ENCODE results near the gene ZNF48. TPM values are rescaled to one million over a fixed set of nuclear protein-coding genes. Genes with fewer than 3 reads are reported as not detected.

The ZNF48 gene
- total RNA-seq, 1 experiment from 2014 or later, result 57.3 TPM

DNA sequence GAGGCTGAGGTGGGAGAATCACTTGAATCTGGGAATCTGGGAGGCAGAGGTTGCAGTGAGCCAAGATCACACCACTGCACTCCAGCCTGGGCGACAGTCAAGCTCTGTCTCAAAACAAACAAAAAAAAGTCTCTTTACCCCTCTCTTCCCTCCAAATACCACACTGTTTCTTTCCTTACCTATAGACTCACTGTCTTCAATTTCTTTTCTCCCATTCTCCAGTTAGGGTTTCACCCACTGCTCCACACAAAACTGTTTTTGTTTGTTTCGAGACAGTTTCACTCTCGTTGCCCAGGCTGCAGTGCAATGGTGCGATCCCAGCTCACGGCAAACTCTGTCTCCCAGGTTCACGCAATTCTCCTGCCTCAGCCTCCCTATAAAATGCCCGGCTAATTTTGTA lies 34.0 kb upstream of the ZNF48 start:
- Mint-ChIP-seq H3K27me3 (ENCODE audit: low read depth) (no peaks in the 10 kb centered on the region), H3K36me3 (ENCODE audit: insufficient read depth in 1 of 3, low read depth in 3 of 3) (peaks cover 16 to 55% (median 46%) of the 10 kb centered on the region in 3 experiments), H3K27ac (peak overlapping the region in 2 of 3 experiments; percentile 7 to 77; a peak in 2 of 7 replicates), H3K9me3 (0 out of 5 replicates have a peak, but pooled peaks cover 0 to 2% of the 10 kb centered on the region in 2 experiments), H3K4me3 (no peak overlapping the region), H3K4me1 (peaks cover 13 to 24% of the 10 kb centered on the region in 2 experiments)
- no peak overlapping the region for H4K5ac ChIP-seq (ENCODE audit: insufficient read length, low read depth, low read length)
- H3K4me2 ChIP-seq (ENCODE audit: insufficient read depth, insufficient read length, low read length), result no peak overlapping the region
- H4K20me1 ChIP-seq (ENCODE audit: control insufficient read depth, insufficient read depth, insufficient read length), result no peaks in the 10 kb centered on the region
- no peak overlapping the region for H4K8ac ChIP-seq (replicated peaks; ENCODE audit: insufficient read length, low read depth, low read length)
- no peaks in the 10 kb centered on the region for H3K79me2 ChIP-seq (ENCODE audit: insufficient read depth, low read length)
- no peak overlapping the region for H3K27ac ChIP-seq (ENCODE audit: insufficient read length, low read depth, low read length)
- no peak overlapping the region for H3T11ph ChIP-seq (ENCODE audit: low read length)
- no peaks in the 10 kb centered on the region for H3K9me3 ChIP-seq (ENCODE audit: control insufficient read depth, low read depth, low read length)
- H2BK120ac ChIP-seq (ENCODE audit: low read depth, low read length, poor library complexity, severe bottlenecking), result no peak overlapping the region
- TF ChIP-seq, protein P1, sequence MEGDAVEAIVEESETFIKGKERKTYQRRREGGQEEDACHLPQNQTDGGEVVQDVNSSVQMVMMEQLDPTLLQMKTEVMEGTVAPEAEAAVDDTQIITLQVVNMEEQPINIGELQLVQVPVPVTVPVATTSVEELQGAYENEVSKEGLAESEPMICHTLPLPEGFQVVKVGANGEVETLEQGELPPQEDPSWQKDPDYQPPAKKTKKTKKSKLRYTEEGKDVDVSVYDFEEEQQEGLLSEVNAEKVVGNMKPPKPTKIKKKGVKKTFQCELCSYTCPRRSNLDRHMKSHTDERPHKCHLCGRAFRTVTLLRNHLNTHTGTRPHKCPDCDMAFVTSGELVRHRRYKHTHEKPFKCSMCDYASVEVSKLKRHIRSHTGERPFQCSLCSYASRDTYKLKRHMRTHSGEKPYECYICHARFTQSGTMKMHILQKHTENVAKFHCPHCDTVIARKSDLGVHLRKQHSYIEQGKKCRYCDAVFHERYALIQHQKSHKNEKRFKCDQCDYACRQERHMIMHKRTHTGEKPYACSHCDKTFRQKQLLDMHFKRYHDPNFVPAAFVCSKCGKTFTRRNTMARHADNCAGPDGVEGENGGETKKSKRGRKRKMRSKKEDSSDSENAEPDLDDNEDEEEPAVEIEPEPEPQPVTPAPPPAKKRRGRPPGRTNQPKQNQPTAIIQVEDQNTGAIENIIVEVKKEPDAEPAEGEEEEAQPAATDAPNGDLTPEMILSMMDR (conservative IDR thresholded peaks at IDR 0.05), result no peak
- no peaks in the 10 kb centered on the region for H3K23me2 ChIP-seq (ENCODE audit: insufficient read length, low read depth, low read length, poor library complexity, severe bottlenecking)
- no peak overlapping the region for H2AK5ac ChIP-seq (ENCODE audit: insufficient read length, low read length)
- no peak overlapping the region for H3K14ac ChIP-seq (ENCODE audit: insufficient read depth, low read length)
- no peaks in the 10 kb centered on the region for H3K79me1 ChIP-seq (ENCODE audit: insufficient read depth, low read depth, low read length, poor library complexity, severe bottlenecking)
- no peaks in the 10 kb centered on the region for H3K4me1 ChIP-seq (ENCODE audit: insufficient read depth, low read length)
- H3K27me3 ChIP-seq (ENCODE audit: insufficient read depth, low read length), result no peaks in the 10 kb centered on the region
- no peak overlapping the region for H2BK12ac ChIP-seq (ENCODE audit: insufficient read length, low read depth, low read length)
- H3K18ac ChIP-seq (ENCODE audit: insufficient read length, low read depth, low read length), result no peak overlapping the region
- H2BK20ac ChIP-seq (ENCODE audit: low read depth, low read length, poor library complexity, severe bottlenecking), result no peak overlapping the region
- no peak overlapping the region for H2BK5ac ChIP-seq (ENCODE audit: insufficient read length, low read length)
- no CpG with 5 or more reads among the region's 7 CpGs for WGBS (ENCODE audit: extremely low coverage, insufficient read length, low lambda C conversion rate)
- H4K91ac ChIP-seq (ENCODE audit: insufficient read length, low read depth, low read length), result no peak overlapping the region
- H2AFZ ChIP-seq (ENCODE audit: low read length), result no peak overlapping the region
- H3K4ac ChIP-seq (ENCODE audit: low read depth, low read length), result no peak overlapping the region
- no peak overlapping the region for H3K9ac ChIP-seq (ENCODE audit: extremely low read depth, insufficient read length, low read length)
- H3K56ac ChIP-seq (ENCODE audit: insufficient read length, low read depth, low read length), result no peak overlapping the region
- no peak overlapping the region for H3K23ac ChIP-seq (ENCODE audit: insufficient read length, low read depth, low read length)
- no peak for DNase-seq
- H2BK15ac ChIP-seq (ENCODE audit: low read depth, low read length), result no peak overlapping the region
